Stimulated activated CD4-positive, alpha-beta T cell treated with anti-CD3 and anti-CD28 coated beads, Interleukin-2, amount 100 ng/mL, for 24 hours (primary cell): ENCODE data around the gene AREG.

Source experiments
- DNase-seq, 2 donors: peaks; one replicate each; pipeline ENCODE4 v3.0.0-alpha.2; 2020

AREG gene

DNA sequence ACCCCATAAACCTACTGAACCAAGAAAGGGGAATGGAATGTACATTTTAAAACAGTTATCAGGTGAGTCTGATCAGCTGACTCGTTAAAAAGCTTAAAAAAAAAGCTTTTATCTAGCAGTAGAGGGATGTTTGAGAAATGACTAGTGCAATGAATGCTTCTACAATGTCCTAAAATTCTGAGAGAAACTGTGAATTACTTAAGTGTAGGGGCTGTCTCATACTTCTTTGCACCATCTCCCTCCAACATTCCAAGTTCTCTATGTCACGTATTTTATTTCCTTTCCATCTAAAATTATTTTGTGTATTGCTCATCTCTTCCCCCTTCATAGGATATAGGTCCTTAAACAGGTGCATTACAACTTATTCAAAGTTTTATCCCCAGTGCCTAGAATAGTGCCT, 11.9 kb upstream of the AREG start:
- no peak for DNase-seq

DNA sequence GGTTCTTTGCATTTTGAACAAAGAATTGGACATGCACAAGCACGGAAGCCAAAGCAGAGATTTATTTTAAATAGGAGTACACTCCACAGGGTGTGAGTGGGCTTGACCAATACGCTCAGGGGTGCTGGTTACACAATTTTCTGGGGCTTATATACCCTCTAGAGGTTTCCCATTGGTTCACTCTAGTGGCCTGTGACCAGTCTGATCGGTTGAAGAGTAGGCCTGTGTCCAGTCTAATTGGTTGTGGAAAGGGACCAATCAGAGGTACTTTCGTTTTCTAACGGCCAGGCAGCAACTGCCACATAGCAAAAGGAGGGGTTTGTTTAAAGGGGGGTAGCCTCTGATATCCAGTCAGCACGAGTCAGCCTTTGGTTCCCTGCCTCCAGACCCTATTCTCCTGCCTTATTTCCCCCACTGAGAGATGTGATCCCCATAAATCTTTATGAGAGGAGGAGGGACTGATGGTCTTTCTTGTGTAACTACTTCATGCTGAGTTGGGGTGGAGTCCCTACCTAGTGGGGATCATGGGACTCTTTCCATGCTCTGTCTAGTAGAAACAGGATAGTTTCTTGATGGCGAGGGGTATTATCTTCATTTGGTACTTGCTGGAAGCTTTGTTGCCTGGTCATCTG, 11.3 kb upstream of the AREG start:
- no peak for DNase-seq

DNA sequence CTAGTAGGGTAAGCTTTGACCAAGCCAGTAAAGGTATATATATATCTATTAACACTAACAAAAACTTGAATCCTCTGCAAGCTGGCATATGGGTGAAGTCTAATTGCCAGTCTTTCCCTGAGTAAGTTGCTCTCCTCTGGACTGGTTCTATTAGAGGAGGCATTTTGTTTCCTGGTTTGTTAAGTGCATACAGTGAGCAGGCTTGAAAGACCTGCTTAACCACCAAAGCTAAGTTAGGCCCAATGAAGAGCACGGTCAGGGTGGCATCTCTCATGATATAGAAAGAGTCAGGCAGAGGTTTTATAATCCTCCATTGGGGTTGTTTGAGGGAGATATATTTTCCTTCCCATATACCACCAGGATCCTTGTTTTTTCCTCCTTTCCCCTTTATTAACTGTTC, 9.6 kb upstream of the AREG start:
- DNase-seq: no peak

DNA sequence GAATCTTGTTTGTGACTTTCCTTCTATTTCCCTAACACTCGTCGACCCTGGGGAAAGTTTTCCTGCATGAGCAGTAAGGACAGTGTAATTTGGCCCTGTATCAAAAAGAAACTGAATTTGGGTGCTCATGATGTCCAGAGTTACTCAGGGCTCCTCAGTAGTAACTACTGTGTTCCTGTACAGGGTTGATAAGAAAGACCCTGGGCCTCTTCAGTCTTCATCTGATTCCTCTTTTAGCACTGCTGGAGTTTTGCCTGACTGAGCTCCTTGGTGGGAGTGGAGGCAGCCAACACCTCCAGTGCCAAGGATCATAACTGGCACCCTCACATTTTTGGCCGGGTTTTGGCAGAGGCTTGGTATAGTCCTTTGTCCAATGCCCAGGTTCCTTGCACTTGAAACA, 7.1 kb upstream of the AREG start:
- no peak for DNase-seq

DNA sequence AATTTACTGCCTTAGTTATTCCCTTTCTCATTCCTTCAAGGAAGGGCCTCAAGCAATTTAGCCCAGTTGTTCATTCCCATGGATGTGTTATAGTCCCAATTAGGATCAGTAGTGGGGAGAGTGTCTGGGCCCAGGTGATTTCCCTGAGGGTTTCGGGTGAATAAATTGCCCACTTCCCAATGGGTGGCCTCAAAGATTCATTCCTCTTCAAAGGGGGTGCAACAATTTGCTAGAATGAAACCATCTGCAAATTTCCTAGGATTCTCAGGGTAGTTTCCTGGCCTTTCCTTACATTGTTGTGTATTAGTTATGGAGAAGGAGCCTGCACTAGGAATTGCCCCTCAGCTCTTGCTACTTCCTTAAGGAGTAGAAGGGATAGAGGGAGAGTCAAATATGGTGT, 6.3 kb upstream of the AREG start:
- DNase-seq: no peak

DNA sequence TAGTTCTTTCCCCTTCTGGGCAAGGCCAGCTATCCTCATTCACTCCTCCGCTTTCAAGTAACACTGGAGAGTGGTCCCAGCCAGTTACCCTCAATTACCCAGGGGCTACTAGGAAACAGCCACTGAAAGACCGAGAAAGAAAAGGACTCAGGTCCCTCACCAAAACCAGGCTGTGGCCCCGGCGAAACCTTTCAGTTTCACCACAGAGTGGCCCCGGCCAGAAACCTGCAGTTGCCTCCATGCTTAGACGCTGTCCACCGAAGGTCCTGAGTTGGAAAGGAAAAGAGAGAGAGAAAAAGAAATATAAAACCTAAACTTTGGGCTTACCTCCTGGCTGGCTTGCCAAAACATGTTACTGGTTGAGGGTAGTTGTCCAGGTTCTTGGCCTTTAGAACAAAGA, 5.0 kb upstream of the AREG start:
- no peak for DNase-seq

DNA sequence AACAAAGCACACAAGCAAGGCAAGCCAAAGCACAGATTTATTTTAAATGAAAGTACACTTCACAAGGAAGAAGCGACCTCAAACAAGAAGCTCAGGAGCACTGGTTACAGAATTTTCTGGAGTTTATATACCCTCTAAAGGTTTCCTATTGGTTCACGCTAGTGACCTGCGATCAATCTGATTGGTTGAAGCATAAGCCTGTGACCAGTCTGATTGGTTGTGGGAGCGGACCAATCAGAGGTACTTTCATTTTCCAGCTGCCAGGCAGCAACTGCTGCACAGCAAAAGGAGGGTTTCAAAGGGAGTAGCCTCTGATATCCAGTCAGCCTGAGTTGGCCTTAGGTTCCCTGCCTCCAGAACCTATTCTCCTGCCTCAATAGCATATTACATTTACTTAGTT, 4.6 kb upstream of the AREG start:
- DNase-seq: no peak

DNA sequence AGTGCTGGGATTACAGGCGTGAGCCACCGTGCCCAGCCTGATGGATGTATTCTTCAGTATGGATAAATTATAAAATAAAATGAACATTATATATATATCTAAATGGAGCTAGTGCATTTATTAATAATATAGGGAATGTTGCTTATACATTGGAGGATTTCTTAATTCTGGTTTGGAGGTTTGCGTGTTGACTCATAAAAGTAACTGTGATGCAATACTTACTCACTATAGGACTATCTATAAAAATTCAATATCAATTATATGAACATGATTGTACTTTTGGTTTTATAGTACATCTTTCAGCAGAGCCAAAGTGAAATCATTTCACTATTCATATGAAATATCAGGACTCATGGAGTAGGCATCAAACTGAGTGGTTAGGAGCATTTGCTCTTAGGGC, 3.2 kb upstream of the AREG start:
- DNase-seq: no peak

DNA sequence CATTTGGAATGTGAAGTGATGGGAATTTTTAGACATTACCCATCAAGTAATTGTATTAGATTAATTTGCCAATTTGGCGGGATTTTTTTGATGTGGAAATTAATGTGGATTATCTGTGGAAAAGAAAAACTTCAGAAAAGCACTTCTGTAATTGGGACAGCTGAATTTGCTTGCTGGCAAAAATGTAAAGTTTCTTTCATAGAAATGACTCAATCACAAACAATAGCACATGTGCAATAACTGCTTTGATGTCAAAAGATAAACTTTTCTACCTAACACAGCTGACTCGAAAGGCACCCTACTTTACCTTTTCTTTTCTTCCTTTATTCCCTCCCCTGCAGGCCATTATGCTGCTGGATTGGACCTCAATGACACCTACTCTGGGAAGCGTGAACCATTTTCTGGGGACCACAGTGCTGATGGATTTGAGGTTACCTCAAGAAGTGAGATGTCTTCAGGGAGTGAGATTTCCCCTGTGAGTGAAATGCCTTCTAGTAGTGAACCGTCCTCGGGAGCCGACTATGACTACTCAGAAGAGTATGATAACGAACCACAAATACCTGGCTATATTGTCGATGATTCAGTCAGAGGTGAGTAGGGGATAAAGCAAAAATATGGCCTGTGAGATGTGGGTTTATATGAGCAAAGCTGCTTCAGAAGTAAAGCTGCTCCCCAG, 1.4 kb downstream of the AREG start:
- DNase-seq: no peak

DNA sequence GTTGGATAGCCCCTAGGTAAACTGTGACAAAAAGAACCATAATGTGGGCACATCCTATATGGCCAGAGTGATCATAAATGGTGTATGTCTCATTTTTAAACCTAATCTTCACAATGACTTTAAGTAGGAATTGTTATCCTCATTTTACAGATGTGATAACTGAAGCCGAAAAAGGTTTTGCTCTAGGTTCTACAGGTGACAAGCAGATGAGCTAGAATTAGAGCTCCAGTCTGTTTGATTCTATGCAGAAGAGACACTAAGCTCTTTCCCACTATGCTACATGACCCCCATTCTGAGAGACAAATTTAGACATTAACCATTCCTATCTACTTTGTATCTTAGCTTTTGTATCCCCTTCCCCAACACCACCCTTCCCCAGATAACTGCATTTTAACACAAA, 2.0 kb downstream of the AREG start:
- no peak for DNase-seq

DNA sequence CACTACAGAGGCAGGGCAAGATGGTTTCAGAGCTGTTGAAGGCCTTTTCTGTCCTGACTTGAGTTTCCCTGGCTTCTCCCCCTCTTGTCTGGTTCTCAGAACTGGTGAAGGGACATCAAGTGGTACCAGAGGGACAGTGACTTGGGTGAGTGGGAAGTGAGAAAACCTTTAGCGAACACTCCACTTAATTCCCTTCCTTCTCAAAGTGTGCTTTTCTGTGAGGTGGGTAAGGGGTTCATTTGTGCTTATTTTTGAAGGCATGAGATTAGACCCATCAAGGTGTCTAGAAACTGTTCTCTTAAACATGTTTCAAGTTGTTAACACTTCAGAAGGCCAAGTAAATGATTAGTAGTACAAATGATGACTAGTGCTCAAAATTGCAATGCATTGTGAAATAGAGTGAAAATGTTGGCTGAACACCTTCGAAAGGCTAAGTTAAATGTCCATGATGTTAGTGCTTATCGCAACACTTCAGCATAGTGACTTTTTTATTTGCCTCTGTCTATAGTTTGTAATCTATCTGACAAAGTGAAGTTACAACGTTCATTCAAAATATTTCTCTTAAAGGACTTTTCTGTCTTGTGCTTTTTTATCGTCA, 2.8 kb downstream of the AREG start:
- no peak for DNase-seq

DNA sequence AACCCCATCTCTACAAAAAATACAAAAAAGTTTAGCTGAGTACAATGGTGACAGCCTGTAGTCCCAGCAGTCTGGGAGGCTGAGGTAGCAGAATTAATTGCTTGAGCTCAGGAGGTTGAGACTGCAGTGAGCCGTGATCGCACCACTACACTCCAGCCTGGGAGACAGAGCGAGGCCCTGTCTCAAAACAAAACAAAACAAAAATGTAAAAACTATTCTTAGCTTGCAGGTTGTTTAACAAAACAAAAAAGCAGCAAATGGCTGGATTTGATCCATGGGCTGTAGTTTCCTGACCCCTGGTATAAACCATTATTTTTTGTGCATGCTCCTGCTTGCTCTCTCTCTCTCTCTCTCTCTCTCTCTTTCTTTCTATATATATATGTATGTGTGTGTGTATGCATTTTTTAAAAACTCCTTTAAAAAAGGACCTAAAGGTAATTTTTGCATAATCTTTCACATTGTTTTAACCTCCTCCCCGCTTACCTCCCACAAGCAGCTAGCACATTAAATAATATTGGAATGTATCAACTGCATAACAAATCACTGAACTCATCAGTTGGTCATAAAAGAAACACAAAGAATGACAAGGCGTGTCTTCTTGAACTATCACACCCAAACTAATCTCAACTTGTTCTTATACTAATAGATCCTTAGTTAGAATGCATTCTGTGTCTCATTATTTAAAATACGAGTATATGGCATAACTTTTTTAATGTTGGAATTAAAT, 4.8 kb downstream of the AREG start:
- DNase-seq: no peak

DNA sequence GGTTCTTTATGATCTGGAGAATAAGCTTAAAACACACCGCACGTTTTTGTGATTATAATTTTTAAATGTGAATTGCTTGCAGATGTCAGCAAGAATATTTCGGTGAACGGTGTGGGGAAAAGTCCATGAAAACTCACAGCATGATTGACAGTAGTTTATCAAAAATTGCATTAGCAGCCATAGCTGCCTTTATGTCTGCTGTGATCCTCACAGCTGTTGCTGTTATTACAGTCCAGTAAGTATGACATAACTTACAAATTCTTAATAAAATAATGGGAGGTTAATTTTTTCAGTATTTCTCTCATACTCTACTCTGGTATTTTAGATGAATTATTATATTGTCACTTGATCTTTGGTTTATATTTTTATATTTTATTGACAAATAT, 5.4 kb downstream of the AREG start:
- DNase-seq: no peak

DNA sequence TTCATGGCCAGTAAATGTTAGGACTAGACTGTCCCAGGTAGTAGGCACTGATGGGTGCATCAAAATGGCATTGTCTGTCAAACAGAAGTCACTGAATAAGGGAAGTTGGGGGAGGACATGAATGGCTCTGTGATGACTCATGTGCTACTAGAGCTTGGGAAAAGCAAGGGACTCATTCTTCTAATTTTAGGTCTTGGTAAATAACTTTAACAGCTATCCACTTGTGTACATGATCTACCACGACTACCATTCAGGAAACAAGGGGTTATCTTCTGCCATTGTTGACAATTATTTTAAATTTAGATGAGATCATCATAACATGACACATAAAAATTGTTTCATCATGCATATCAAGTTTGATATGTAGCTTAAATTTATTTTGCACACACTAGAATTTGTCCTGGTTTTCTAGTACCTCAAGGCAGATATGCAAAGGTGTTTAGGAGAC, 6.3 kb downstream of the AREG start:
- no peak for DNase-seq

DNA sequence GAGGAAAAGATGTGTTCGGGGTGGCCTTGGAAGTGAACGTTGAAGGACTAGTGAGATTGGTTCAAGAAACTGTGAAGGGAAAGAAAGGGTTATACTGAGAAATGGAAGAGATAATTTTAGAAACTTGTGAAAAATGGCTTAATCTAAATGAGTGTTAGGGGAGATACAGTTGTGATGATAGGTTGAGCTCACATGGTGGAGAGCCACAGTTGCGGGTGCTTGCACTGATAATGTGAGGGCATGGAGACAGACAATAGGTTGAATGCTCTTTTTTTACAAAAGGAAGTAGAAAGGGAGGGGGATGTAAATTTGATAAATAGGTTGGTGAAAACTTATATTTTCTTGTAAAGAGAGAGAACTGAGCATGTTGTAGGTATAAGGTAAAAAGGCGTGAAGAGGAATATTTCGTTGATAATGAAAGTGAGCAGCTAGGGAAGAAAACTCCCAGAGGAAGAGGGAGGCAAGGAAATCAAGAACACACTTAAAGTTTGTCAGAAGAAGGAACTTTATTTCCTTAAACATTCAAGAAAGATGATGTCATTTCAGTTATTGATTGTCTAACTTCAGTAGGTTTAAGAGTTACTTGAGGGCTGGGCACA, 8.2 kb downstream of the AREG start:
- no peak for DNase-seq

DNA sequence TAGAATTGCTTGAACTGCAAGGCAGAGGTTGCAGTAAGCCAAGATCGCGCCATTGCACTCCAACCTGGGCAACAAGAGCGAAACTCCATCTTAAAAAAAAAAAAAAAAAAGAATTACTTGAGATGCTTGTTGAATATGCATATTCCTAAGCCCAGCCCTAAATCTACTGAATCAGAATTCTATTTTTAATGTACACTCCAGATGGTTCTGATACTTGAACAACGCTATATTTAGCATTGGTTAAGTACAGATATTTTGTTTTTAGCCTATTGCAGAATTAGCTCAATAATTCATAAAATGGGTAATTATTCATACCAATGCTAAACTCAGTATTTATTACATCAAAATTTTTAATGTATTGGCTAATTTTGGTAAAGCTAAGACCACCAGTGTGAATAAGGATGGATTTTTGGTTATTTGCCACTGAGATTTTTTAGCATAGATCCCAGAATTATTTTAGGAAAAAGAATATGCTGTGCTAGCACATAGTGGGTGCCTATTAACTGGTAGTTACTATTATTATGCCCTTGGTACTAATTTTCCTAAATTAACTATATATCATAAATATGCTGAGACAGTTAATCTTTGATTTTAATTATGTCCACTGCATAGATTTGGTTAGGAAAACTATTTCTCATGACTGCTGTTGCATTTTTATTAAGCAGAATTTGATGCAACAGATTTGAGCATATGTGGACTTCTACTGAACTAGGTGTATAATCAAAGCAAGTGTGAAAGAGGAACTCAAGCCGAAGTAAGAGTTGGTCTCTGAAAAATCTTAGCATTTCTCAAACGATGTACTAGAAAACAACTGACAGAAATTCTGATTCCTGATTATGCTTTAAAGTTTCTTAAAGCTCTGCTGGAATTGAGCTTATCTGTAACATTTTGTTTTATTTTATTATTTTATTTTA, 9.2 kb downstream of the AREG start:
- no peak for DNase-seq

DNA sequence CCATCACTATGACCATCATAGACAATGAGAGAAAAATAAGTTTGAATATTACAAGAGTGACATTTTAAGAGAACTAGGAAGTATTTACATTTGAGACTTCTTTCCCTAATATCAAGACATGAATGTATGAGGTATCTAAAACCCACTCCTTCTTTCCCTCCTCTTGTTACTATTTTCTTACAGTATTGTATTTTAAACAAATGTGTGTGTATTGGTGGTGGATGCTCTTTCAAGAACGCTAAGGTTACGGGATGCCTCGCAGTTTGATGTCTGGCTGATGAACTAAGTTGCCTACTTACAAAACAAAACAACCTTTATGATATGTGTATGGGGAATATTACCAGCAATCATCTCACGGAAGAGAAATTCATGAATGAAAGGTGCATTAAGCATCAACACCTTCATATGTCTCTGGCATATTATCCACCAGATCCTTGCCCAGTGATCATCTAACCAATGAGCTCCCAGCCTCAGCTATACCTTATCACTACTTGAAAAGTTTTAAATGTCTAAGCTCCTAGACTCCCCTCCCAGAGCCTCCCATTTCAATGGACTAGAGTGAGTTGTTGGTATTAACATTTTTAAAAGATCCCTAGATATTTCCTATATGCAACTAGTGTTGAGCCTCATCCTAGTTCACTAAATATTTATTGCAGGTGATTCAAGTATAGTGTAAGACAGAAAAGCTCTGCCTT, 10.6 kb downstream of the AREG start:
- DNase-seq: no peak

DNA sequence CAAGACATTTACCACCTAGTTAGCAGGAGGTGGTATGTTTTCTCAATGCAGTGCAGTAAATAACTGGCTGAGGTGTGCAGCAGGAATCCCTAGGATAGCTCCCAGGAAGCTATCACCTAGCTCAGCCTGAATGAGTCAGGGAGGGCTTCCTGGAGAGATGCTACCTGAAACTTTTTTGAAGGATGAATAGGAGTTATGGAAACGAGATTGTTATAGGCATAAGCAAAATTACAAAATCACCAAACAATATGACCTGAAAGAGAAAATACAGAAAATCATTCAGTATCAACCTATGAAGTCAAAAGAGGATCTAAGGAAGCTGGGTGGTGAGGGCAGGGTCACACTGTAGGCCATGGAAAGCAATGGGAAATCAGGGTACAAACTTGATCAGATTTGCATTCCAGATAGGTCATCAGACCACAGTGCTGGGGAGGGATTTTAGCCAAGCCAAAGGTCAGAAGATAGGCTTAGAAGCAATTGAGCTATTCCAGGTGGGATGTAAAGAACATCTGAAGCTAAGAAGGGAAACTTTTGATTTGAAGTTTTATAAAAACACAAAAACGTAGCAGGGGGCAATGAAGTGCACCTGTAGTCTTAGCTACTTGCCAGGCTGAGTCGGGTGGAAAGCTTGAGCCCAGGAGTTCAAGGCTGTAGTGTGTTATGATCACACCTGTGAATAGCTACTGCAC, 11.3 kb downstream of the AREG start:
- DNase-seq: no peak

DNA sequence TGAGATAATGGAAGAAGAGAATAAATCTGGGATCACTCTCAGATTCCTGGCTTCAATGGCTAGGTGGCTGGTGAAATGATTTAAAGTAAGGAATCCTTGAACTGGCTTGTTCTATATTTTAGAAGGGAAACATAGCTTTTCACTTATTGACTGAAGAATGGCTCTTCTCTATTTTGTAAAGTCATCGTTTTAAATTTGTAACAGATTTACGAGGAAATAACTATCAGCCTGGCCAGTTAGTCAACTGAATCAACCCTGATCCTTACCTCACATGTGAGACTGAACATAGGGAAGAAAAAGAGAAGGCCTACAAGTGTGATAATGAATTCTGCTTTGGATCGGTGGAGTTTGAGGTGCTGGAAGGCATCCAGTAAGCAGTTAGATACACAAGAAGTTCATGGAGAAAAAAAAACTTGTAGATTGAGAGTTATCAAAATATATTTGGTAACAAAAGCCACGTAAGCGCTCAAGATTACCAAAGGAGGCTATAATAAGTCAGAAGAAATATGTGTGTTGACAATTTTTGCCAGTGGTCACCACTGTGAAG, 12.0 kb downstream of the AREG start:
- DNase-seq: no peak

DNA sequence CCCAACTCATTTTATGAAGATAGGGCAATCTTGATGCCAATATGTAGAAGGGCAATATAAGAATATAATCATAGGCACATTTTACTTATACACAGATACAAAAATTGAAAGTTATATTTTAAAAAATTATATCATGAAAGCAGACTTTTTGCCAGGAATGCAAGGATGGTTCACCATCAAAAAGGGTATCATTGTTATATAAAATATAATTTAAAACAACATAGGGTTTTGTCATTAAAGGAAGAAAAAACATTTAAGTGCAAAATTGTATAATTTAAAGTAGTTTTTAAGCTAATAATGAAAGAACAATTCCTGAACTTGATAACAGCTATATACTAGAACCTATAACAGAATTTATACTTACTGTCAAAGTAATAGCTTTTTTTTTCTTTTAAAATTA, 15.9 kb downstream of the AREG start:
- DNase-seq: no peak

DNA sequence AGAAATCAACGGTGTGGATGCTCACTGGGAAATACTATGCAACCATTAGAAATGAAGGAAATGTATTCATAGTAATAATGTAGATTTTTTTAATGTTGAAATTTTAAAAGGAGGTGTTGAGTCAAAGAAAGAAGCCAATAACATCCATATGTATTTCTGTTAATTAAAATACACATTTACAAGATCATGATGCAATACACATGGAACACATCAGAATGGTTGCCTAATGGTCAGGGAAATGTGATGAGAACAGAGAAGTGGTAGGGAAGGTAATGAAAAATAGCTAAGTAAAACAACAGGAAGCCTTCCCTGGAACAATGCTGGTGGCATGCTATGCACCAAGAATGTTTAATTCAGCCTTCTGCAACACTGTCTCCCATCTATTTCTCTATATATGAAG, 18.2 kb downstream of the AREG start:
- no peak for DNase-seq
